HUES6 (cell line): Measurements from ENCODE around the gene CCDC182.

Experiments
- H3K27ac ChIP-seq: 2 replicates; pipeline ENCODE4 v1.7.0; 2013; ENCODE audit warnings: low read depth, mild to moderate bottlenecking, low read length, inconsistent platforms
- H3K27me3 ChIP-seq: 2 replicates; pipeline ENCODE4 v1.6.1; 2013; ENCODE audit warnings: low read length; ENCODE audit not compliant: control insufficient read depth, insufficient read depth
- H3K36me3 ChIP-seq: 2 replicates; pipeline ENCODE4 v1.6.1; 2013; ENCODE audit warnings: low read length; ENCODE audit not compliant: control insufficient read depth, insufficient read depth
- H3K4me1 ChIP-seq: 2 replicates; pipeline ENCODE4 v1.6.1; 2013; ENCODE audit warnings: low read length; ENCODE audit not compliant: control insufficient read depth, insufficient read depth
- H3K4me3 ChIP-seq: 2 replicates; pipeline ENCODE4 v1.5.1; 2013; ENCODE audit warnings: low read depth, low read length
- H3K9ac ChIP-seq: one replicate; pipeline ENCODE4 v1.6.1; 2013; ENCODE audit warnings: mild to moderate bottlenecking, low read length
- H3K9me3 ChIP-seq: 2 replicates; pipeline ENCODE4 v1.6.1; 2013; ENCODE audit warnings: low read depth, low read length; ENCODE audit not compliant: control insufficient read depth, insufficient read depth

The CCDC182 gene

DNA sequence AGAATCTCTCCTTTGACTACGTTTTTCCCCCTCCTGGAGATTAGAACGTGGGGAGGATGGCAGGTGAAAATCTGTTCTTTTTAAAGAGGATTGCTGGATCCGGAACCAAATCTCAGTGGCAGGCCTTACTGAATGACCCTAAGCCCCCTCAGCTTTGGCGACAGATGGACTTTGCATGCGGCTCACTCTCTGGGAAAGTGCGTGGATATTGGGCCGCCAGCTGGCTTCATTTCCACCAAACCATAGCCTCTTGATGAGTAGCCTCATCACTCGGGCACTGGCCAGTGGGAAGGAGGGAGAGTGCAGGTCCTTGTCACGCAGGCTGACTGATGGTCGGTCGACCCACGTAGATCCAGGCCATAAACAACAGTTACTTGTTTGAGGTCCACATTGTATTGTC, 31.3 kb upstream of the CCDC182 start:
- Histone ChIP-seq H3K9me3 (no peaks in the 10 kb centered on the region), H3K4me3 (no peak overlapping the region), H3K27ac (no peak overlapping the region), H3K9ac (no peak overlapping the region), H3K4me1 (peaks cover under 1% of the 10 kb centered on the region; the same call in 1 of the 2 replicates), H3K36me3 (no peaks in the 10 kb centered on the region), H3K27me3 (peaks cover 10% of the 10 kb centered on the region; the same call in 1 of the 2 replicates)

DNA sequence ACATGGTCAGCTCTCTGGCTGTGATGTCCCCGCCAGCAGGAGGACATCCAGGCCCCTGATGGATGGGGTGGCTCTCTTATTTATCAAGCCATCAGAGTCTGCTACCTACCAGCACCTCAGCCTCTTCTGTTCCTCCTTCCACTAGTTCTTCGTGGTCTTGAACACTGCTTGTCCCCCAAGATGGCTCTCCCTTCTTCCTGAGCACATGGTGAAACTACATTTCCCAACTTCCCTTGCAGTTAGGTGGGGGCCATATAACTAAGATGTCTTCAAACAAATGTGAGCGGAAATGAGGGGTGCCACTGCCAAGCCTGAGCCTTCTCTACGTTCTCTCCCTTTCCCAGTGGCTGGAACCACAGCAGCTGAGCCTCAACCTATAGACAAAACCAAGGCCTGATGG, 29.8 kb upstream of the CCDC182 start:
- peaks cover 12% of the 10 kb centered on the region for H3K27me3 ChIP-seq
- H3K4me3 ChIP-seq: no peak overlapping the region
- no peak overlapping the region for H3K9ac ChIP-seq
- no peak overlapping the region for H3K27ac ChIP-seq
- H3K9me3 ChIP-seq: no peaks in the 10 kb centered on the region
- no peaks in the 10 kb centered on the region for H3K36me3 ChIP-seq
- no peaks in the 10 kb centered on the region; the same call in 1 of the 2 replicates for H3K4me1 ChIP-seq

DNA sequence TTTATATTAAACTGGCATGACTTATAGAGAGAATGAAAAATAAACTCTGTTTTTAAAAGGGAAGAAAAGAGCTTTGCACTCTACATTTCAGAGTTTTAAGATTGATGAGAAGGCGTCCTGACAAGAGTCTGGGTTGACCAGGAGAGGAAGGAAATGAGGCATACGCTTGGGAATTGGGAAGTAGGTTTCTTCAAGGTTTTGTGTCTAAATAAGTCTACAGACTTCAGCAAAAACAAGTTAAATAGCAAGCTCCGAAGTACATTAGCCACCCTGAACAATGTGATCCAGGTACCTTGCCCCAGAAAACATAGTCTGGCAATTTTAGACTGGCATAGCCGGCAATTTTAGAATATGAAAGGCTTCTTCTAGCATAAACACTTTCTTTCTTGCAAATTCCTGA, 28.5 kb upstream of the CCDC182 start:
- Histone ChIP-seq H3K4me1 (no peaks in the 10 kb centered on the region; the same call in 1 of the 2 replicates), H3K4me3 (no peak overlapping the region), H3K27ac (no peak overlapping the region), H3K36me3 (no peaks in the 10 kb centered on the region), H3K9me3 (no peaks in the 10 kb centered on the region), H3K27me3 (peaks cover 13% of the 10 kb centered on the region), H3K9ac (no peak overlapping the region)

DNA sequence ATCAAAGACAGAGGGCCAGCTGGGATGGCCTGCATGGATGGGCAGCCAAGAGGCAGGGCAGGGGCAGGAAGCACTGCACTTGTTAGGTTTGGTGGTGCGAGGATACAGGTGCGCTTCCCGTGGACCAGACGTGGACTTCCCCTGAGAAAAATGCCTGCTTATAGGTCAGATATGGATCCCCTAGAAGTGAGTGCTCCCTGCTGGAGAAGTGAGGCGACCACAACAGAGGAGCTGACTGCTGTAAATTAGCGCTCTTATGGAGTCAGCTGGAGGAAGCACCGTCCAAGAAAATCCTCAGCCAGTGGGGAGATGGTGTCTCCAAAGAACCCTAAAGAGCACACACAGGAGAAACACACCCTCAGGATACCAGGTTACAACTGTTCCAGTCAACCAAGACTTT, 27.7 kb upstream of the CCDC182 start:
- Histone ChIP-seq H3K4me3 (no peak overlapping the region), H3K9ac (no peak overlapping the region), H3K36me3 (no peaks in the 10 kb centered on the region), H3K27ac (no peak overlapping the region), H3K4me1 (no peaks in the 10 kb centered on the region; the same call in 1 of the 2 replicates), H3K9me3 (no peaks in the 10 kb centered on the region), H3K27me3 (peaks cover 13% of the 10 kb centered on the region)

DNA sequence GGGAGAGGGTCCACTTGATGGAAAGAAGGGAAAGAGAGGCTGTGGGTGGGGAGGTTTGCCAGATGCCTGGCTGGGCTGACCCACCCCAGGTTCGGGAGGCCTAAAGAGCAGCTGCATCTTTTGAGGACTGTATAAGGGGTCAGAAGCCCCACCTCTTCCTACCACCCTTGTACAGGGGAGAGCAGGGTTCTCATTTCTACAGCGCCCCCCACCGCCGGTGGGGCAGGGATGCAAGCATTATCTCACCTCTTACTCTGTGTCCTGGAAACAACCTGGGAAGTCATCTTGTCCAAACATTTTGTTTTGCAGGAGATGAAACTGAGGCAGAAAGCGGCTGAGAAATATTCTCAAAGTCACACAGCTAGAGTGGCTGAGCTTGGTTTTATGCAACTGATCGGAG, 22.5 kb upstream of the CCDC182 start:
- H3K9me3 ChIP-seq: no peaks in the 10 kb centered on the region
- no peaks in the 10 kb centered on the region for H3K36me3 ChIP-seq
- H3K9ac ChIP-seq: no peak overlapping the region
- H3K4me1 ChIP-seq: peaks cover 6% of the 10 kb centered on the region
- no peak overlapping the region for H3K27ac ChIP-seq
- no peak overlapping the region for H3K4me3 ChIP-seq
- peaks cover 3% of the 10 kb centered on the region for H3K27me3 ChIP-seq

DNA sequence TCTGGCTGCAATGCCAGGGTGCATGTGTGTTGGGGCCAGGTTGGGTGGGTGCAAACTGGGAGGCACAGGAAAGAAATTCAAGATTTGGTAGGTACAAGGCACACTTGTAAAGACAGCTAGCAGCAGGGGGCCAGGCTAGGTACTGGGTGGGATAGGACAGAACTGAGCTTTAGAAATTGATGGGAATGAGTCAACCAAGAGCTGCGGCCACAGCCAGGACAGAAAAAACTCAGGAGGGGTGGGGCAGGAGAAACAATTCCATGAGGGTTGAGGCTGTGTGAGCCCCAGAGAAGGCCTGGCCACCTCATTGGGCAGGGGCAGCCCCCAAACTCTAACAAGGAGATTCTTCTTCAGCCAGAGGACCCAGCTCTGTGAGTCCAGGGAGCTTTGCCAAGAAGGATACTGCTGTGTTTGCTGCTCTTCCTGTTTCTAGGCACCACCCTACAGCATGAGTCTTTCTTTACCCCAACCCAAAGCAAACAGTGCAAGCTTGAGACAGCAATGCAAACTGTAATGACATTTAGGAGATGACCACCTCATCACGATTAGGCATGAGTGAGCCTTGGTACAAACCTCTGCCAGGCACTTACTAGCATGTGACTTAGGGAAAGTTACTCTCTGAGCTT, 21.3 kb upstream of the CCDC182 start:
- Histone ChIP-seq H3K4me1 (peaks cover 16% of the 10 kb centered on the region), H3K36me3 (no peaks in the 10 kb centered on the region), H3K27ac (no peak overlapping the region), H3K9me3 (no peaks in the 10 kb centered on the region), H3K9ac (no peak overlapping the region), H3K4me3 (no peak overlapping the region), H3K27me3 (peaks cover 3% of the 10 kb centered on the region)

DNA sequence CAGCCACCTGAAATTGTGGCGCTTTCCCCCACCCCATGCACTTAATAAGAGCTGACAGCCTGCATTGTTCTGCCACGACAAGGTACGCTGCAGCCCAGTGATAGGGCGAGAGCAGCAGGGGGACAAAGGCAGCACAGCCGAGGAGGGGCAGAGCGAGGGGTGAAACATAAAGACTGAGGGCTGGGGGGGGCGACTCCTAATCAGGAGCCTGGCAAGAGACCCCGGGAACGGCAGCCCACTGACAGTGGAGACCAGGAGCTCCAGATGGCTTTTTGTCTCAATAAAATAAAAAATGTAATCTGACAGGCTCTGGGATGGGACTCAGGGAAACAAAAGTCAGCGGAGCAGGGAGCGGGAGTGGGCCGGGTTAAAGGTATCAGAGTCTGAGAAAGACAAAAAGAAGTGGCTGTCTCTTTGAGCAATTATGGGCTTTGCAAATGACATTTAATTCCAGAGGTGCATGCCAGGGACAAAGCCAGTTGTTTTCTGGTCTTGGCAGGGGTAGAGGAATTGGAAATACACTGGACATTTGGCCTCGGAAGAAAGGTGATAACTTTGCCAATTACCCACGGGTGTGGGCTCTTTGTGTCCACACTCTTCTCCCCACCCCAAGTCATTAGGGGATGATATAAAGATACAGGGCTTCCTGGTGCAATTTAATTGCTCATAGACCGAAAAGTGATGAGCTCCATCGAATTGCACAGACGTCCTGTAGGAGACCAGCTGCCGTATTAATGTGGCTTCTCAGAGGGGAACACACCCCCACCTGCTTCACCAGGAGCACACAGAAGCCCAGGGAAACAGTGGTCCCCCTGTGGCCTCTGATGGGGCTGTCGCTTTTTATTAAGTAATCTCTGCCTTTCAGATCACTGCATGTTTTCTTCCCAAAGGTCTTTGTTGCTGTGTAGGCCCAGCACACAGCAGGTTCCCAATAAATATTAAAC, 17.6 kb upstream of the CCDC182 start:
- Histone ChIP-seq H3K9ac (no peak overlapping the region), H3K27me3 (no peaks in the 10 kb centered on the region), H3K4me3 (no peak overlapping the region)

DNA sequence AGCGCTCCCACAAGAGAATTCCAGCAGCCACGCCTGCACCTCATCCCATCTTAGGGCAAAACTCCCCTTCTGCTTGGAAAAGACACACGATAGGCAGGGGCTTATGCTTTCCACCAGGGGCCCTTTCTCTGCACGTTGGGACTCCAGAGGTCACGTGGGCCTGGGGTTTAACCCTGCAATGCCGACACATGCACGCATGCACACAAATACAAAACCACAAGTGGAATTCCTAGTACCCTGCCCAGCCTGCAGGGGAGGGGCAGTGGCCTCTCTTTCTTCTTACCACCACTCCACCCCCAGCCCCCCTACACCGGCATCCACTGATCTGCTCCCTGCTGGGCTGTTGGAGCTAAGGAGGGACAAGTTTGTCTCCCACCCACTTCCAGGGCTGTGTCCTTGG, 16.8 kb upstream of the CCDC182 start:
- H3K9ac ChIP-seq: no peak overlapping the region
- H3K27ac ChIP-seq: no peak overlapping the region
- no peaks in the 10 kb centered on the region for H3K9me3 ChIP-seq
- H3K4me3 ChIP-seq: no peak overlapping the region
- no peaks in the 10 kb centered on the region for H3K27me3 ChIP-seq
- peaks cover 16% of the 10 kb centered on the region for H3K4me1 ChIP-seq
- H3K36me3 ChIP-seq: no peaks in the 10 kb centered on the region

More for the DNA sequence above, 17.6 kb upstream of the CCDC182 start:
- Histone ChIP-seq H3K4me1 (peaks cover 16% of the 10 kb centered on the region), H3K9me3 (no peaks in the 10 kb centered on the region), H3K27ac (no peak overlapping the region), H3K36me3 (no peaks in the 10 kb centered on the region)

DNA sequence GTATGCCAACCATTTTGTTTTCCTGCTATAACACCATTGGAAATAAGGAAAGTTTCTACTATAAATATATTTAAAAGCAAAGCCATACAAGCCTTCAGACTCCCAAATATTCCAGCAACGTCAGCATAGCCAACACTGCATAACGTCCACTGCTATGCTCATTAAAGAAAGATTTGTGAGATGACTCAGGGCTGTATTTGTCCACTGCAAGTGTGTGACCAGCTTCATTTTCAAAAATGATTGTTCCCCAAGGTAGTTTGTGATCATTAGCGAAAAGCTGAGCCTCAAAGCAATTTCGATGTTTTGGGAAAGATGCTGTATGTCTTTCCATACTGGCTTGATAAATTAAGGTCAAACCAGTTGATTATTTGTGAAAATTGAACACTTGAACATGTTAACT, 14.9 kb upstream of the CCDC182 start:
- H3K27ac ChIP-seq: no peak overlapping the region
- no peaks in the 10 kb centered on the region for H3K27me3 ChIP-seq
- peaks cover 16% of the 10 kb centered on the region for H3K4me1 ChIP-seq
- no peaks in the 10 kb centered on the region for H3K36me3 ChIP-seq
- H3K9me3 ChIP-seq: no peaks in the 10 kb centered on the region
- H3K4me3 ChIP-seq: no peak overlapping the region
- no peak overlapping the region for H3K9ac ChIP-seq

DNA sequence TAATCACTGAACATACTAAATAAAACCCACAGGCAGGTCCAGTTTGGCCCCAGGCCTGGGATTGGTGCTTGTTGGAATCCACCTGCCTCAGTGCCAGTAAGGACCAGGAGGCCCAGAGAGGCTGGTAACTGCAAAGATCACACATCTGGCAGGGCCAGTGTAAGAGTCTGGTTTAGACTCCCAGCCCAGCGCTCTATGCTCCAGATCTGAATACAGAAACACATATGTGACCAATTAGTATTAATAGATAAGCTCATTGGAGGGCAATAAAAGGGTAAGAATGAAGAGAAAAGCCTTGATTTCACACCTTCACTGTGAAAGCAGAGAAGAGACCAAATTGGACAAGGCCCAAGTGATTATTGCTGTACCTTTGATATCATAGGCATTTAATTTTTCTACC, 13.6 kb upstream of the CCDC182 start:
- H3K9me3 ChIP-seq: no peaks in the 10 kb centered on the region
- H3K9ac ChIP-seq: no peak overlapping the region
- no peak overlapping the region for H3K4me3 ChIP-seq
- H3K27me3 ChIP-seq: no peaks in the 10 kb centered on the region
- peaks cover 16% of the 10 kb centered on the region for H3K4me1 ChIP-seq
- no peak overlapping the region for H3K27ac ChIP-seq
- H3K36me3 ChIP-seq: no peaks in the 10 kb centered on the region

DNA sequence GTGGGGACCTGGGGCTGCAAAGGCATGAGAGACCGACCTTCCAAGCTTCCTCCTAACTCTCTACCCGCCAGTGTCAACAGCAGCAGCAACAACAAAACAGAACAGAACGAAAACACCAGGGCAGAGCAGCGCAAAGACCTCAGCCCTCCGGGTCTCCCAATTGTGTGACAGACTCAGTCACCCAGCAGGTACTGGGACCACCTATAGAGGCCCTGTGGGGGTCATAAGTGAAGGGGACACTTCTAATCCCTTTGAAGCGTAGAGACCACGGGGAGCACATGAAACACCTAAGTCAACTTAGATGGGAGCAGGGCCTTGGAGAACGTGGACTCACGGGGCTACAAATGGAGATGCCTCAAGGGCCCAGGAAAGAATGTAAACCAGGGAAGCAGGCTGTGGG, 12.6 kb upstream of the CCDC182 start:
- Histone ChIP-seq H3K9ac (no peak overlapping the region), H3K4me3 (no peak overlapping the region), H3K9me3 (no peaks in the 10 kb centered on the region), H3K27me3 (no peaks in the 10 kb centered on the region), H3K4me1 (peaks cover 12% of the 10 kb centered on the region), H3K27ac (no peak overlapping the region), H3K36me3 (no peaks in the 10 kb centered on the region)
